Type B pancreatic cell (in vitro differentiated cells): ENCODE results near the gene TRABD2A. TPM values are rescaled to one million over a fixed set of nuclear protein-coding genes. Genes with fewer than 3 reads are reported as not detected.
"Not testable (repeated sequence)": the region's sequence is repeated elsewhere in the genome, so short reads cannot be mapped to it uniquely, and the experiment has no call there.

ENCODE experiments used
- DNase-seq: peaks from one replicate; pipeline ENCODE4 v3.0.0; 2021; ENCODE audit warnings: mixed read lengths; ENCODE audit not compliant: unreplicated experiment; ENCODE audit errors: extremely low spot score
- H3K27ac Mint-ChIP-seq: 2 replicates; pipeline ENCODE4 v1.8.0; 2021; ENCODE audit warnings: mild to moderate bottlenecking, mixed read lengths
- H3K27me3 Mint-ChIP-seq: 2 replicates; pipeline ENCODE4 v1.8.0; 2021; ENCODE audit warnings: mixed read lengths
- H3K36me3 Mint-ChIP-seq: 2 replicates; pipeline ENCODE4 v1.8.0; 2021; ENCODE audit warnings: mixed read lengths
- H3K4me1 Mint-ChIP-seq: one replicate; pipeline ENCODE4 v1.8.0; 2021; ENCODE audit warnings: mixed read lengths; ENCODE audit not compliant: unreplicated experiment
- H3K4me3 Mint-ChIP-seq: 2 replicates; pipeline ENCODE4 v1.8.0; 2021; ENCODE audit warnings: mild to moderate bottlenecking, mixed read lengths
- H3K9me3 Mint-ChIP-seq: 2 replicates; pipeline ENCODE4 v1.8.0; 2021; ENCODE audit warnings: mixed read lengths
- CTCF ChIP-seq: fragments of 200-600 bp; sonication (generic); conservative IDR thresholded peaks from 2 replicates; pipeline ENCODE4 v1.5.0; 2021; ENCODE audit warnings: antibody characterized with exemption, mild to moderate bottlenecking
- total RNA-seq: library from RNA; stranded (reverse); gene quantifications from 2 replicates; pipeline ENCODE4 v1.2.1, GENCODE V29; 2021; ENCODE audit warnings: low replicate concordance

Gene TRABD2A
- total RNA-seq, 1 donor from 2014 or later, result 3.3 TPM

DNA sequence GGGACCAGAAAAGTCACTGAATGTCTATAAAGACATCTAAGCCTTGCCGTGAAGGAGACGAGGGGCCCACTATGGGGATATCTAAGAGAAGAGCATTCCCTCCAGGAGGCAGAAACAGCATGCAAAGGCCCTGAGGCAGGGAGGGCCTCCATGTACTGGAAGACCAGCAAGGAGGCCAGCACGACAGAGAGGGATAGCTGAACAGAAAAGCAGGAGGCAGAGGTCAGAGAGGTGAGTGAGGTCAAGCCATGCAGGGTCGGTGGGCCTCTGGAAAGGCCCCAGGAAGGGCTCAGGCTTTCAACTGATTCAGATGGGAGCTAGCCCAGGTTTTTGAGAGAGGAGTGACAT lies 5.7 kb downstream of the TRABD2A start:
- no peak for DNase-seq
- no peak overlapping the region for H3K27ac Mint-ChIP-seq
- H3K4me3 Mint-ChIP-seq, result no peak overlapping the region
- H3K9me3 Mint-ChIP-seq, result peaks cover 6% of the 10 kb centered on the region
- no peaks in the 10 kb centered on the region for H3K36me3 Mint-ChIP-seq
- peaks cover 3% of the 10 kb centered on the region for H3K4me1 Mint-ChIP-seq
- TF ChIP-seq CTCF, result no peak
- H3K27me3 Mint-ChIP-seq, result peaks cover 66% of the 10 kb centered on the region

- no peaks in the 10 kb centered on the region for H3K4me1 Mint-ChIP-seq
- H3K27me3 Mint-ChIP-seq, result peaks cover 61% of the 10 kb centered on the region
- peaks cover 6% of the 10 kb centered on the region for H3K9me3 Mint-ChIP-seq
- no peak overlapping the region for H3K4me3 Mint-ChIP-seq
- TF ChIP-seq CTCF, result no peak
- no peak for DNase-seq
- H3K27ac Mint-ChIP-seq, result no peak overlapping the region
- no peaks in the 10 kb centered on the region for H3K36me3 Mint-ChIP-seq
Measured at GRCh38 chr2:84874381-84875212, 6.3 kb downstream of the TRABD2A start.

DNA sequence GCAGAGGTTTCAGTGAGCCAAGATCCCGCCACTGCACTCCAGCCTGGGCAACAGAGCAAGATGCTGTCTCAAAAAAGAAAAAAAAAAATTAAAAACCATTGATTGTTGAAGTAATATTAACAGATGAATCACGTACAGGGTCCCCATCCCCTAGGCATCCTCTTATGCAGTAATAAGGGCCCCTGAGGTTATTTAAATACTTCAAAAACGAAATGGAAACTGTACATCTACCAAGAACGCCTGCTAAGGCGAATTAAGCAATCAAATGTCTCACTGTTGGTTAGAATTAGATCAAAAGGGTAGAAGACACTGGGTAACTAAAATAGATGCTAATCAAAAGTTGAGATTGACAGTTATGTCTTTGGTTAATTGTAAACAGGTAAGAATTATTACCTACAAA lies 7.5 kb downstream of the TRABD2A start:
- H3K4me1 Mint-ChIP-seq, result no peaks in the 10 kb centered on the region

GRCh38 chr2:84872691-84873090 lies 8.2 kb downstream of the TRABD2A start:
- H3K36me3 Mint-ChIP-seq, H3K4me1 Mint-ChIP-seq, H3K9me3 Mint-ChIP-seq, DNase-seq, H3K27ac Mint-ChIP-seq, H3K4me3 Mint-ChIP-seq: not testable (repeated sequence)
- peaks cover 42% of the 10 kb centered on the region for H3K27me3 Mint-ChIP-seq

More for the DNA sequence above, 7.5 kb downstream of the TRABD2A start:
- Mint-ChIP-seq H3K9me3 (peaks cover 6% of the 10 kb centered on the region), H3K27ac (no peak overlapping the region), H3K27me3 (peaks cover 48% of the 10 kb centered on the region), H3K4me3 (no peak overlapping the region), H3K36me3 (no peaks in the 10 kb centered on the region)
- no peak for TF ChIP-seq CTCF
- DNase-seq, result no peak

DNA sequence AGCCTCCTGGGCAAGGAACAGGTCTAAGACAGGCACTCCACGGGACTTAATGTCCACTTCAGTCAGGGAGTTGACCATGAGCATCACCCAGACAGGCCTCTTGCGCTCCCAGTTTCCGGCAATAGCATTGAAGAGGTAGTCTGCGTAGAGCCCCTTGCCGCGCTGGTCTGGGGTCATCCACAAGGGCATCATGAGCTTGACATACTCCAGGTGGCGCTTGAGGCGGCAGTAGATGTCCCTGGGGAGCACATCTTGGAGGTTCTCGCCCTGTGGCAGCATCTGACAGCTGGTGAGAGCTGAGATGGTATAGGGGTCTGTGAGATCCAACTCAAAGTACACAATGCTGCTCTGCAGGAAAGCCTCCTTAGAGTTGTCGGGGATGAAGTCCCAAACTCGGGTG lies 10.6 kb downstream of the TRABD2A start:
- Mint-ChIP-seq H3K9me3 (peaks cover 5% of the 10 kb centered on the region), H3K36me3 (no peaks in the 10 kb centered on the region), H3K4me1 (no peaks in the 10 kb centered on the region), H3K27me3 (peaks cover 22% of the 10 kb centered on the region), H3K27ac (no peak overlapping the region), H3K4me3 (no peak overlapping the region)
- no peak for DNase-seq
- no peak for TF ChIP-seq CTCF

- H3K36me3 Mint-ChIP-seq, H3K27ac Mint-ChIP-seq, DNase-seq, H3K4me1 Mint-ChIP-seq, H3K9me3 Mint-ChIP-seq, H3K4me3 Mint-ChIP-seq: not testable (repeated sequence)
- H3K27me3 Mint-ChIP-seq, result peaks cover 19% of the 10 kb centered on the region
Measured at GRCh38 chr2:84868327-84868726, 12.6 kb downstream of the TRABD2A start.

- H3K27me3 Mint-ChIP-seq, result peaks cover 16% of the 10 kb centered on the region
- DNase-seq, result no peak
- H3K27ac Mint-ChIP-seq, result no peak overlapping the region
- H3K9me3 Mint-ChIP-seq, result no peaks in the 10 kb centered on the region
- no peak overlapping the region for H3K4me3 Mint-ChIP-seq
- H3K4me1 Mint-ChIP-seq, result no peaks in the 10 kb centered on the region
- H3K36me3 Mint-ChIP-seq, result no peaks in the 10 kb centered on the region
- TF ChIP-seq CTCF, result no peak
Measured at GRCh38 chr2:84866122-84866521, 14.8 kb downstream of the TRABD2A start.
